Hippocampal formation (tissue), 2 donors: ENCODE data around the gene TNIK.

ENCODE experiments used
- DNase-seq, 2 donors: peaks; one replicate each; lab custom pipeline; 2025; lab: John Stamatoyannopoulos, UW

Gene TNIK

DNA sequence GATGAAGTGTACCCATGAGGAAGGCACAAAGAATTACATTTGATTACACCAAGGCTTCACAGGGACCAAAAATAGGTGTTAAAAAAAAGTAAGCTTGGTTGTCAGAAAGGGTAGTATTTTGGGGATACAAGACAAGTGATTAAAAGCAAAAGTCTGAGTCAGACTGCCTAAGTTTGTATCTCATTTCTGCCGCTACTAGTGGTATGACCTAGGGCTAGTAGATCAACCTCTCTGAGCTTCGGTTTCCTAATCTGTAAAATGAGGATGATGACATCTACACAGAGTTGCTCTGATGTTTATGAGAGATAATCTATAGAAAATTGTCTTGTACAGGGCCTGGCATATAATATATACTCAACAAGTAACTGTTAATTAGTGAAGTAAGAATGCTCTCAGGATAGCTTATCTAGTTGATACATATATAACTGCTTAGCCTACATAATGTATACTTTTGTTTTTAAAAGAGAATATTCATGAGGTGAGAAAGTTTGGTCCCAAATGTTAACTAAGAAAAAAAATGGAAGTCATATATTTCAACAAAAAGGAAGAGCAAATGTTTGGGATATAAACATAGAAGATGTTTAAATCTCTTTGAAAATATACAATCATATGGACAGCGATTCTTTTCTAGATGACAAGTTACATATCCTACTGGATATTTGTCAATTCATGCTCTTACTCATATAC lies 270.7 kb downstream of the TNIK start:
- no peak for DNase-seq

DNA sequence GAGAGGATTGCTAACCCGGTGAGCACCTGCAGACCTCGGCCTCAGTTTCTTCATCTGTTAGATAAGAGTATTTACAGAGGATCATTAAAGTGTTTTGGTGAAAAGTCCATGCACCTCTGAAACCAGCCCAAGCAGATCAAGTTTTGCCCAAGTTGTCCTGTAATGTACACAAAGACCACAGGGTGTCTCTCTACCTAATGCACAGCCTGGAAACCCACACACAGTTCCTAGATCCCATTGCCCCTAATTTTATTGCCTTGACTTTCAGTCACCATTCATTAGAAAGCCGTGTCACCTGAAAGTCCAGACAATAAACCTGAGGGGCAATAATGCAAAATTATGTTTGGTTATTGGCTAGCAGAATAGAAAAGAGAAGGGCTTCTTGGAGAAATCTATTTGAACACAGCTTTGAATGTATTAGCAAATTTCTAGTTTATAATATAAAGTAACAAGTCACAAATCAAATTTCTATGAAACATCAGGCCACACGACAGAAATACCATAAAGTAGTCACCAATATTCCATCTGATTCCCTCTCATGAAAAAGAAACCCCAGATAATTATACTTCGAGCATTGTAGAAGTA lies 272.4 kb downstream of the TNIK start:
- peak in 1 of 2 donors; percentile 72 for DNase-seq

DNA sequence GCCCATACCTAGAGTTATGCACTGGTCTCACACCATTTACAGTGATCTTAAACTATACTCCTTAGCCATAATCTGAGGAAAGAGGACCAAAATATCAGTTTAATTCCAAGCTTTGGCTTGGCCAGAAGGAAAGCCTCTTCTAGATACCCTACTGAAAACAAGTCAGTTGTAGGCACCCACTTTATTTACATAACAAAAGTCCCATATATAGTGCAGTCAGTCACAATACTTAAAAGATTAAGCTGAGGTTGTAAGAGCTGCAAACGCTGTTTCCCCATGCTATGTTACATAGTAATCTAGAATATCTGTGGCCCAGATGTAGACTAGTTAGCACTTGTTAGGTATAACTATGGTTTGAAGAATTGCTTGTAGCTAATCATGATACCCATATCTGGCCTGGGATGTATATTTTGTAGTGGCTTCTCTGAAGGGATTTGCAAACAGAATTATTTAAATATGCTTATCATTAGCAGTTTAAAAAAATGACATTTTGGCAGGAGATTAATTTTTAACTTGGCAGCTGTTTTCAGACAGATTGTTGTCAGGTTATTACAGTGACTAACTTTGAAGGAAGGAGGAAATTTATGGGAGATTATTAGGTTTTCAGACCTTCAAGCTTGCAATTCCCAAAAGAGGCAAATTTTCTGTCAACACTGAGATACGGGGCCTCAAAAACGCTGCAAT lies 273.2 kb downstream of the TNIK start:
- DNase-seq = no peak

DNA sequence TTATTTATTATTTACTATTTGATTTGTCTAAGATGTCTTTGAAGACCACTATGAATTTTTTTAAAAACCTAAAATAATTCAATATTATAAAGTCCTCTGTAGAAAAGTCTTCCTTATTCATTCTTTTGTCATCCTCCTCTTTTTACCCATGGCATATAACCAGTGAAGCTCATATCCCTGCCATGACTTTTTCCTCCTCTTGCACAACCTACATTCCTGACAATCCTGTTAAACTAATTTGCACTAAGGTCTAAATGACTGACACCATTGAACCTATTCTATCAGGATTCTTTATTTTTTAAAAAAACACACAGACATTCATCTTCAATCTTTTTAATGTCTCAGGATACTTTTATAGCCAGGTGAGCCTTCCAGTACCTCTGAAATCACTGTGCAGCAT lies 273.8 kb downstream of the TNIK start:
- no peak for DNase-seq

DNA sequence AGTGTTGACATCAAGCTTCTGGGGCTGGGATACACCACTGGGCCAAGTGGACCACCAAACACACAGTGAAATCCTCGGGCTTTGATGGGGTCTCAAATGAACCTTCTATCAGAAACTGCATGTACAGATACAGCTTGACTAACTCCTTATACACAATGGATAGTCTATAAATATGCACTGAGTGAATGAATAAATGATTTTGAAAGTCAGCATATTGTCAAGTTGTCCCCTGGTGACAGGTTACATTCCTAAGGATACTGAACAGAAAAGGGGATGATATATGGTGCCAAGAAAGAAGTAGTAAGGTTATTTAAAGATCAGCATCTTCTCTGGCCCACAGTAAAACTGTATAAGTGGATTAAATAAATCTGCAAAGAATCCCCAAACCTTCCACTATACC lies 274.2 kb downstream of the TNIK start:
- DNase-seq = no peak

DNA sequence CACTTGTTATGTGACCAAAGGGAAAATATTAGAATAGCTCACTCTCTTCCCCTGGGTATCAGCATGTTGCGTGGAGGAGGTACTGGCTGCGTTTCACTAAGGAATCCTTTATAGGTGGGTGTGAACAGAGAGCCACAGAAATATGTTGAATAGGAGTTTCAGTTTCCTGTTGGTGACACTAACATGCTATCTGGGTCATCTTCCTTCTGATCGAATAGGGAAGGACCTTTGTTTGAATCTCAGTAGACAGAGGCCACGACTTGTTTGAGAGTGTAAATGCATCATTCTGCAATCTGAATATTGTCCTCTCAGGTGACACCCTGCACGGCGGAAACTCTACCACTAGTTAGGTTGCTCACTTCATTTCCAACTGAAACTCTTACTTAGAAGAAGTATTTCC lies 275.8 kb downstream of the TNIK start:
- DNase-seq = no peak

DNA sequence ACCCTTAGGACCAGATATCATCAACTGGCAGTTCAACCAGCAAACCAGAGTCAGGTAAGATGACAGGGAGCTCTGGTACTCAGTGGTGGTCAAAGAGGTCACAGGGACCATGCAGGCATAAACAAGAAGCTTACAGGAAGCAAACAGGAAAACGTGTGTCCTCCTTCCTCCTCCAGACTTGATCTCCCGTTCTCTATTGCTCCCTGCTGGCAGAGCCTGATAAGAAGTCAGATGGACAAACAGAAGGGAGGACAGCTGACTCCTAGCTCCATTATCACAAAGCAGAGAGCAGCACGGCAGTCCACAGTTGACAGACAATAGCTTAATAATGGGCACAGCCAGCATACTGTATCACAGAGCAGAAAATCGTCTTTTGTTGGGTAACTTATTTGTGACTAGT lies 277.2 kb downstream of the TNIK start:
- peak; percentile 48 to 64 for DNase-seq

DNA sequence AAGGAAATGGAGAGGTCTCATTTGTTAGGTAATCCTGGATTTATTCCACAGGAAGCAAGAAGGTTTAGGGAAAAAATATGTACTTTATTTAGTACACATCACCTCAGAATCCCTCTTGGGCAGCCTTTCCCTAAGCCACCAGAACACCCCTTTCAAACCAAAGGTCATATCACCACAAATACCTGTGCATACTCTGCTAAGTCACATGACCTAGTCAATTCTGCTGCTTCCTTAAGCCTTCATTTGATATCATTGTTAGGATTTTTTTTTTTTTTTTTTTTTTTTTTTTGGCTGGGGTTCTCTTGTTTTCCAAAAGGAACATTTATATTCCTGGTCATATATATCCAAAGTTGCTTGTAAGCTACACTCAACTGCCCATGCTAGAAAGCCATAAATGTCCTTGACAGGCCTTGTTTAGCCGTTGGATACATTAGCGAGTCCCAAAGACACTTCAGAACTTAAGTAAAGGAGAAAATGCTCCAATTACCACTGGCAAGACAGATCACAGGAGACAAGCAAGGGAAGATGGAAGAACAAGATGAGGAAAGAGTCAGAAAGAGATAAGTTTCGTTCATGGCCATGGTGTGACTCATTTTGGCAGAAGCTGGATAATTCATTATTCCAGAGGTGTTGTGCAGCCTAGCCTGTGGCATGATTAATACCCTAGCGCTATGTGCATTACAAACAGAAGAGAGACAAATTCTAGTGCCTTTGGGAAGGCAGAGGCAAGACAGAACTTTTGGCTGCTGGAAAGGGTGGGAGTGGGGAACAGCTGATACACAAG lies 278.1 kb downstream of the TNIK start:
- no peak for DNase-seq

DNA sequence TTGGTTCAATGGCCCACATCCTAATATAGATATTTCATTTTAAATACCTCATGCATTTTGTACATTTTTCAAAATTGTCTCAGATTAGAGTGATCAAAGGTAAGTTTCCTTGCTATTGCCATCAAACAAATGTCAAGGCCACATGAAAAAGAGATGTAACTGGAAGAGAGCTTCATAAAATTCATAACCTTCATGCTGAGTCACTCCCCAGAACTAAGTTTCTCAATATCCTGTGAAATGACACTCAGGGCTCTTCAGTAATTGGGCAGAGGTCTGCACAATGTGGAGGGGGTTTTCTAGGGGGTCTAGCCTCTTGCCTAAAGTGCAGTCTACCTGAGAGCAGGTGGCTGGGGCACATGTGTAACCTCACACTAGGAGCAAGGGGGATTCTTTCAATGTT lies 281.5 kb downstream of the TNIK start:
- no peak for DNase-seq

DNA sequence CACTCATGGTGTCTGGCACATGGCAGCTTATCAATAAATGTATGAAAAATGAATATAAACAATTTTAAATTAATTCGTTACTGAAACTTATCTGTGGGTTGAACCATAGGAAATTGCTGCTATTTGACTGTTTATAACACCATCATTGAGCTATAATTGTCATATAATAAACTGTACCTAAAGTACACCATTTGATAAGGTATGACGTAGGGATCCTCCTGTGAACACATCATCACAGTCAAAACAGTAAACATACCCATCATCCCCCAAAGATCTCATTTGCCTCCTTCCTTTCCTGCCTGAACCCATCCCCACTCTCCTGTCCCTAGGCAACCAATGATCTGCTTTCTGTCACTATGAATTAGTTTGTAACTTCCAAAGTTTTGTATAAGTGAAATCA lies 282.7 kb downstream of the TNIK start:
- no peak for DNase-seq

DNA sequence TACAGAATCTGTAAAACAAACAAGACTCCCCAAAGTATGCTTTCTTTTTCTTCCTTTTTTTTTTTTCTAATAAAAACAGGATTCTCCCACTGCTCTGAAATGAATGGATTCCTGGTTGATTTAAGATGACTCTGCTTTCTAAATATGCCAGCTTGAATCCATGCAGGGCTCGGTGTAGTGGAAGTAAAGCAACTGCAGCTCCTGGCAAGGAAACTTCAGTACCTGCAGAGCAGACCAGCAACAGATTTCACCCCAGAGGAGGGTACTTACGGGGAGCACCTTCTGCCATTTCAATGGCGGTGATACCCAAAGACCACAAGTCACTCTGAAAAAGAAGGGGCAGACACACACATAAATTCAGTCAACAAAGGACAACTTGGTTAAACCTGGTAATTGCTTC lies 283.1 kb downstream of the TNIK start:
- no peak for DNase-seq

DNA sequence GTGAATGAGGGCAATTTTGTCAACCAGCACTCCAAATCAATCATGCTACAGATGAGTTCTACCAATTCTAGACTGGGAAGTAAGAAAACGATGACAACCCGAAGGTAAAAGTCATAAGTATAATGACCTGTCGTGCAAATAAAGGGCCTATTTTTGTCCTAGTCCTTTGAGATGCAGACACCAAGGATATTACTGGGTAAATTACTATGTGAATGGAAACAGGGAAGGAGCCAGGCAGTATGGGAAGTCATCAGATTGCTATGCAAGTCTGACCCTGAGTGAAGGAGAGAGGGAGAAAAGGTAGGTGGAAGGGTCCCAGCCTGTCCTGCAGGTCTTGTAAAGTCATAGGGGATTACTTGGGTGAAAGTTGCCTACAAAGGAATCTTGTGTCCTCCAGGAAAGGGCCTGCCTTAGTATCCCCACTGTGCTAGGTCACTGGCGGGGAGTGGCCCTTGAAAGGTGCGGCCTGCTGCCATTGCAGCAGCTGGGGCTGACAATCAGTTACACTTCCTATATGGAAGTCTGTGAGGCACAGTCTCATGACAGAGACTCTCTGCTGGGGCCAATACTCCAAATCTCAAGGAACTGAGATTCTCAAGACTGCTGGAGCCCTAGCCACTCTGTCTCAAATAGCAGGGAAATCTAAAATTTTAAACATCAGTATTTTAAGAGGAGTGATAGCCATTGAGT lies 283.8 kb downstream of the TNIK start:
- no peak for DNase-seq

DNA sequence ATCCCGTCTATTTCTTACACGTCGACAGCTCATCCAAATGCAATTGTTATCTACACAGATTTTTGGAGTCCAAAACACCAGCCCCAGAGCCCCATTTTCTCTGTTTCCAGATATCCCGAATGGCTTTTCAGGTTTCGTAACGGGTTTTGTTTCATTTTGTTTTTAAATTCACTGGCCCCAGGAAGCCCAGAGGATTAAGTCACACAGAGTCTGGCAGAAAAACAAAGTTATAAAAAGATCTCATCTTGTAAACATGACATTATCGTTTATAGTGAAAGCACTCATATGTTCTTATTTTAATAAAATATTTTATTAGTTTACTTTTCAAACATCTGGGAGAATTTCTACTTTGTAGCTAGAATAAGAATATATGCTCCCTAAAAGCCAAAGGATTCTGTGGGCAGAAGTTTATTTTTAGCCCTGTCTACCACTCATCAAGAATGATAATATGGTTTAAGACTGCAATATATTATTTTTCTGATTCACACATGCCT lies 284.4 kb downstream of the TNIK start:
- DNase-seq = no peak

DNA sequence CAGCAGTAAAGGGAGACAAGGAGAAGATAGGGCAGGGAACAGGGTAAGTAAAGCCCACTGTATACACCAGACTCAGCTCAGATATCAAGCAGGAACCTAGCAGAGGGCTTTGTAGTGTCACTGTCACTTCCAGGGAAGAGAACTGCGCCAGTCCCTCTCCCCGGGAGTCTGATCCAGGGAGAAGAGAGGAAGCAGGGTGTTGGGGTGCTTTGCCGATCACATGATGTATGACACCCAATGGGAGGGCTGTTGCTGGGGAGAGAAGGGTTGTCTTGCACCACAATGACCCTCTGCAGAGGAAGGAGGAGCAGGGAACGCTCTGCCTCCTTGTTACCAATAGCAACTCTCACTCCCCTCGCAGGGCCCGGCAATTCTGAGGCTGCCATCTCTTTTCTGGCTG lies 286.5 kb downstream of the TNIK start:
- peak; percentile 88 to 93 for DNase-seq

DNA sequence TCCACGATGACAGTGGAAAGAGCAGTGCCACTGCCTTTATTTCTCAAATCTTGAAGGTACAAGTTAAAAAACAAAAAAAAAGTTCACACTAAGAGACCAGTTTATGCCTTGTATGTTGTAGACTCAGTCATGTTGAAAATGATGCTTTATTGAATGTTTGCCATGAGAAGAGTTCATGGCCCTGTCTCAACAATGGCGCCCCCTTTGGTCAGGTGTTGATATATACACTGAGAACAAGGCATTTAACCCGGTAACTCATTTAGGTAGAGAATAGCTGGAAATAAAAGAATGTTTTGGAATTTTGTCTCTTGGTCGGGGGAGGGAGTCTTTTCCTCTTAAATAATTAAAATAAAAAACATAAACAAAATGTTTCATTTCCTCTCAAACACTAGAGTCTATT lies 288.1 kb downstream of the TNIK start:
- DNase-seq = no peak

DNA sequence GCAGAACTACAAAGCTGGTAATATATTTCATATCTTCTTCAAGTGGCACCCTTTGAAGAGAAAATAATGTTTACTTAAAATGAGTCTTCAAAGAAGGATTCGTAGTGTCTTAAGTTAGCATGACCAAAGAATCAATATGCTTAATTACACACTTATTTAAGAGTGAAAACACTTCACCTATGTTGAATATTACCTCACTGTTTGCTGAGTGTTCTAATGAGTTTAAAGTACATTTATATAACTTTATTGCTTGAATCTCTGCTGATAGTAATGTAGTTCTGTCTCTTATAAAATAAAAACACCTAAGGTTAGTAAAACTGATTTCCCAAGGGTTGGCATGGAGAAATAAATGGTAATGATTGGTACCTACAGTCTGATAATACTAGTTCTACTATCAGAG lies 290.3 kb downstream of the TNIK start:
- DNase-seq = no peak

DNA sequence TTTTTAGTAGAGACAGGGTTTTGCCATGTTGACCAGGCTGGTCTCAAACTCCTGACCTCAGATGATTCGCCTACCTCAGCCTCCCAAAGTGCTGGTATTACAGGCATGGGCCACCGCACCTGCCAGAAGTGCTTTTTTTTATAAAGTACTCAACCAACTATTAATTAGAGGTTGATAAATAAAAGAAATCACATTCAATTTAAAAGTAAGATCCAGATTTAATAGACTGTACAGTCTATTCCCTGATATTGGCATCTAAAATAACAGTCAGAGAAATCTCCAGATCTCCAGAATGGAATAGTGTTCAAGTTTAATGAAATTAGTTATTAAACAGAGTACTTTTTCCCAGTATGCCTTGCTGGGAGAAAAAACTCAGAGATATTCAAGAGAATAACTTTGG lies 290.8 kb downstream of the TNIK start:
- no peak for DNase-seq

DNA sequence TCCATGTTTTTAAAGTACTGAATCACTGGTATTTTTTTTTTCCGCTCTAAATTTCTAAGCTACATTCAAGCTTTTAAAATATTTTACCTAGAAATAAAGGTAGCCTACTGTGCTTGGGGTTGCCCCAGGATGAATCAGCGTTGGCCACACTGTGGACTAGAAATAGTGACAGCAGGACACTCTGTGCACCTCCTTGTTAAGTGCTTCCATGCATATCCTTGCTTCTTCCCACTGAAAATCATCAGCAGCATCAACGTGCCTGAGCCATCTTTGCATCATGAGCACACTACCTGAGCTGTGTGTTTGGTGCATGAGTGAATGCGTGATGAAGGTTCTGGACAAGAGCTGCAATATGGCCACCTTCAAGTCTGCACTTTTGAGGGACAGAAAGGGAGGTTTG lies 291.7 kb downstream of the TNIK start:
- DNase-seq = no peak

DNA sequence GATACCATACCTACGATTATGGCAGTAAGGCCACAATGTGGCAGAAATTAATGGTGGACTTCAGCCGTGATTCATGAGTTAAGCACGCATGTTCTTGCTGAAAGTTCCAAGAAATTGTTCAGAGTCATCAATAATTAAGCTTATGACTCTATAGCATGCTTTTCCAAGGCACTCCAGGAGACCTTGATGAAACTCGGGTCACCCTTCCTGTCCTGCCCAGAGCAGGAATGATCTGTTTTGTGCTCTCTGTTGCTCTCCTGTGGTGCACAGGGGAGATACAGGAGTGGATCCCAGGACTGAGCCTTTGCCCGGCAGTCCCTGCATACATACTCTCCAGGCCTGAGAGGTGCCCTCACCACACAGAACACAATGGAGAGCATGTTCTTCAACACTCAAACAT lies 292.1 kb downstream of the TNIK start:
- no peak for DNase-seq

DNA sequence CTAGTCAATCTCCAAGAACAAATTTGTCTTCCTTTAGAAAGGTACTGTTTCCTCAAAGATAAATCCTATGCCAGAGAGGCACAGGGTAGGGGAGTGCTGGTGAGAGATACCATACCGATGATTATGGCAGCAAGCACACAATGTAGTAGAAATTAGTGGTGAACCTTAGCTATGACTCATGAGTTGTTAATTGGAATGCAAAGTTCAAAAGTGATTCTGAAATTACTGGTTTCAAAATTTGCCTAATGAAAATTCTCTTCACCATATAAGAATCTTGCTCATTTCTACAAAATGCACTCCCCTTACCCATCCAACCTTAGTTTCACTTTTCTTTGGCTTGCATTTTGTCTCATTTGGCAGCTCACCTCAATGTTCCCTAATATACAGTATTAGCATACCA lies 294.2 kb downstream of the TNIK start:
- no peak for DNase-seq

DNA sequence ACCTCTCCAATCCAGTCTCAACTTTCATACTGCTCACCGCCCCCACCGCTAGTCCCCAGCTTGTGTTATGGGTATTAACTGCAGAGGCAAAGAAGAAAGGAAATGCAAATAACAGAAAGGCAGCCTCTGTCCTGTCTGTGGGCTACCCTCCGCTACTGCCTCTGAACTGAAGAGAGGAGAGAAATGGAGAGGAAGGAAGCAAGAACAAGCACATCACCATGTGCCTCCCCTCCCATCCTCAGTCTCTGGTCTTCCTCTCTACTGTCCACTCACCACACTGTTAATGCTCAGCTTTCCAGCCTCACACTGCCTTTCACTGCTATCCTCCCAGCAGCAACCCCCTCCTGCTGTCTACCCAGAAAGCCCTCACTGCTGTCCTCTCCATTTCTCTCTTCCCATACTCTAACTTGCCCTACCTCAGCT lies 294.7 kb downstream of the TNIK start:
- no peak for DNase-seq

DNA sequence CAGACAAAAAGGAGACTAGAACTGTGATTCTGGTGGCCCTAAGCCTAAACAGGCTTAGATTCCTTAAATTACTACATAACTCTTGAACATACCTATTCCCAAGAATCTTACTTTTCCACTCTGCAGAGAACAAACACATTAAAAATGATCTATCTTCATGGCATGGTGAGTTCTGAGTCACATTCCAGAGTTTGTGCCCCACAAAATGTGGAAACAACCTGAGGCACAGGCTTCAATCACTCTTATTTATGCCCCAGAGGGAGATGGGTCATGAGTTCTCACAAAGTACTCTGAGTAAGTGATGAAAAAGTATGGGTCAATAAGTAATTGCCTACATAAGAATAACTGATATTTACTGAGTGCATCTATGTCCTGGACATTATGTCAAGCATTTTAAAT lies 296.1 kb downstream of the TNIK start:
- no peak for DNase-seq
